ENCODE measurements around the gene FASN.

FASN gene

GRCh38 chr17:82076785-82077591 is 21.0 kb downstream of the FASN start:
- H3K36me3 ChIP-seq (ENCODE audit: insufficient read depth, low read length): peaks cover 33% of the 10 kb centered on the region; the same call in 1 of the 2 replicates

GRCh38 chr17:82076018-82076784 is 21.8 kb downstream of the FASN start:
- Histone ChIP-seq H3K79me2 (ENCODE audit: insufficient read depth, low read length) (no peaks in the 10 kb centered on the region), H3K27me3 (ENCODE audit: insufficient read depth, low read length, poor library complexity, severe bottlenecking) (no peaks in the 10 kb centered on the region), H3K9me3 (ENCODE audit: insufficient read depth, low read depth, low read length) (no peaks in the 10 kb centered on the region), H4K20me1 (ENCODE audit: insufficient read depth, low read length, poor library complexity, severe bottlenecking) (no peaks in the 10 kb centered on the region), H3K9me2 (replicated peaks; ENCODE audit: low read depth, low read length) (no peaks in the 10 kb centered on the region), H3F3A (ENCODE audit: low read depth) (no peaks in the 10 kb centered on the region), H3K9ac (ENCODE audit: low read depth, low read length, poor library complexity, severe bottlenecking) (no peak overlapping the region), H3K4me2 (ENCODE audit: low read depth, low read length, poor library complexity, severe bottlenecking) (no peak overlapping the region), H2AFZ (ENCODE audit: low read length) (no peak overlapping the region), H3K4me3 (ENCODE audit: low read length, poor library complexity, severe bottlenecking) (no peak overlapping the region), H3K36me3 (ENCODE audit: insufficient read depth, low read length) (peaks cover 27% of the 10 kb centered on the region; the same call in 1 of the 2 replicates), H3K4me1 (ENCODE audit: insufficient read depth, low read length, poor library complexity, severe bottlenecking) (no peaks in the 10 kb centered on the region)
- no peak for TF ChIP-seq CTCF (conservative IDR thresholded peaks at IDR 0.05; ENCODE audit: low read length)

More at GRCh38 chr17:82076785-82077591, 21.0 kb downstream of the FASN start:
- Histone ChIP-seq H3K9me2 (replicated peaks; ENCODE audit: low read depth, low read length) (no peaks in the 10 kb centered on the region), H3K9ac (ENCODE audit: low read depth, low read length, poor library complexity, severe bottlenecking) (no peak overlapping the region), H3K27me3 (ENCODE audit: insufficient read depth, low read length, poor library complexity, severe bottlenecking) (no peaks in the 10 kb centered on the region), H3K4me1 (ENCODE audit: insufficient read depth, low read length, poor library complexity, severe bottlenecking) (no peaks in the 10 kb centered on the region), H3K79me2 (ENCODE audit: insufficient read depth, low read length) (no peaks in the 10 kb centered on the region), H4K20me1 (ENCODE audit: insufficient read depth, low read length, poor library complexity, severe bottlenecking) (no peaks in the 10 kb centered on the region), H3F3A (ENCODE audit: low read depth) (no peaks in the 10 kb centered on the region), H2AFZ (ENCODE audit: low read length) (no peak overlapping the region), H3K9me3 (ENCODE audit: insufficient read depth, low read depth, low read length) (no peaks in the 10 kb centered on the region), H3K4me2 (ENCODE audit: low read depth, low read length, poor library complexity, severe bottlenecking) (no peak overlapping the region), H3K4me3 (ENCODE audit: low read length, poor library complexity, severe bottlenecking) (no peak overlapping the region)
- TF ChIP-seq CTCF (conservative IDR thresholded peaks at IDR 0.05; ENCODE audit: low read length) (no peak), EZH2phosphoT487 (IDR thresholded peaks at IDR 0.05; ENCODE audit: borderline replicate concordance) (no peak)

- Histone ChIP-seq H3K27me3 (ENCODE audit: insufficient read depth, low read length, poor library complexity, severe bottlenecking) (no peaks in the 10 kb centered on the region), H3K4me3 (ENCODE audit: low read length, poor library complexity, severe bottlenecking) (no peak overlapping the region), H4K20me1 (ENCODE audit: insufficient read depth, low read length, poor library complexity, severe bottlenecking) (no peaks in the 10 kb centered on the region), H3K9me3 (ENCODE audit: insufficient read depth, low read depth, low read length) (no peaks in the 10 kb centered on the region), H3K4me2 (ENCODE audit: low read depth, low read length, poor library complexity, severe bottlenecking) (no peak overlapping the region), H3F3A (ENCODE audit: low read depth) (no peaks in the 10 kb centered on the region), H3K9ac (ENCODE audit: low read depth, low read length, poor library complexity, severe bottlenecking) (no peak overlapping the region), H3K4me1 (ENCODE audit: insufficient read depth, low read length, poor library complexity, severe bottlenecking) (no peaks in the 10 kb centered on the region), H2AFZ (ENCODE audit: low read length) (no peak overlapping the region), H3K36me3 (ENCODE audit: insufficient read depth, low read length) (peaks cover 5% of the 10 kb centered on the region; the same call in 1 of the 2 replicates), H3K79me2 (ENCODE audit: insufficient read depth, low read length) (no peaks in the 10 kb centered on the region), H3K9me2 (replicated peaks; ENCODE audit: low read depth, low read length) (no peaks in the 10 kb centered on the region)
- TF ChIP-seq CTCF (conservative IDR thresholded peaks at IDR 0.05; ENCODE audit: low read length) (no peak), EZH2phosphoT487 (IDR thresholded peaks at IDR 0.05; ENCODE audit: borderline replicate concordance) (no peak)
Measured at GRCh38 chr17:82073446-82073845, 24.6 kb downstream of the FASN start.
